C4-2B (cell line): ENCODE results near the gene BTBD1.

Experiments used
- H3K27ac ChIP-seq: fragments of 450-650 bp; 2 replicates; pipeline ENCODE4 v1.5.1; 2017
- ZFX ChIP-seq: fragments of 450-650 bp; IDR thresholded peaks from 2 replicates; pipeline ENCODE4 v1.6.1; 2017
- TF ChIP-seq, protein P1 (sequence below): fragments of 450-650 bp; conservative IDR thresholded peaks from 2 replicates; pipeline ENCODE4 v1.5.1; 2017; ENCODE audit warnings: mild to moderate bottlenecking

The BTBD1 gene

DNA sequence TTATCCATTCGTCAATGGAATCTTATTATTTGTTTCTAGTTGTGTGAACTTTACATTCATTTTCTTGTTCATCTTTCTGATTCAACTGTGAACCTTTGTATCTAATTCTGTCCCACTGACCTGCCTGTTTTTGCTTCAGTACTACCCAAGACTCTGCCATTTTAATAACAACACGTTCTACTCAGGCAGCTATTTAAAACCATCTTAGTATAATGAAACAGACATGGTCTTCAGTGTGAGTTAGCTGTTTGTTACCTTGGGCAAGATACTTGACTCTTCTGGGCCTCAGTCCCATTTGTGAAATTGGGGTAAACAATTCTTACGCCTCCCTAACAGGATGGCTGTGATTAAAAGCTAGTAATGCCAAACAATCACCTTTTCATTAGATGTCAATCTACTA lies 1.6 kb downstream of the BTBD1 start:
- TF ChIP-seq, protein P1, sequence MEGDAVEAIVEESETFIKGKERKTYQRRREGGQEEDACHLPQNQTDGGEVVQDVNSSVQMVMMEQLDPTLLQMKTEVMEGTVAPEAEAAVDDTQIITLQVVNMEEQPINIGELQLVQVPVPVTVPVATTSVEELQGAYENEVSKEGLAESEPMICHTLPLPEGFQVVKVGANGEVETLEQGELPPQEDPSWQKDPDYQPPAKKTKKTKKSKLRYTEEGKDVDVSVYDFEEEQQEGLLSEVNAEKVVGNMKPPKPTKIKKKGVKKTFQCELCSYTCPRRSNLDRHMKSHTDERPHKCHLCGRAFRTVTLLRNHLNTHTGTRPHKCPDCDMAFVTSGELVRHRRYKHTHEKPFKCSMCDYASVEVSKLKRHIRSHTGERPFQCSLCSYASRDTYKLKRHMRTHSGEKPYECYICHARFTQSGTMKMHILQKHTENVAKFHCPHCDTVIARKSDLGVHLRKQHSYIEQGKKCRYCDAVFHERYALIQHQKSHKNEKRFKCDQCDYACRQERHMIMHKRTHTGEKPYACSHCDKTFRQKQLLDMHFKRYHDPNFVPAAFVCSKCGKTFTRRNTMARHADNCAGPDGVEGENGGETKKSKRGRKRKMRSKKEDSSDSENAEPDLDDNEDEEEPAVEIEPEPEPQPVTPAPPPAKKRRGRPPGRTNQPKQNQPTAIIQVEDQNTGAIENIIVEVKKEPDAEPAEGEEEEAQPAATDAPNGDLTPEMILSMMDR: no peak
- no peak for TF ChIP-seq ZFX
- H3K27ac ChIP-seq: no peak overlapping the region; the same call in 1 of the 2 replicates

DNA sequence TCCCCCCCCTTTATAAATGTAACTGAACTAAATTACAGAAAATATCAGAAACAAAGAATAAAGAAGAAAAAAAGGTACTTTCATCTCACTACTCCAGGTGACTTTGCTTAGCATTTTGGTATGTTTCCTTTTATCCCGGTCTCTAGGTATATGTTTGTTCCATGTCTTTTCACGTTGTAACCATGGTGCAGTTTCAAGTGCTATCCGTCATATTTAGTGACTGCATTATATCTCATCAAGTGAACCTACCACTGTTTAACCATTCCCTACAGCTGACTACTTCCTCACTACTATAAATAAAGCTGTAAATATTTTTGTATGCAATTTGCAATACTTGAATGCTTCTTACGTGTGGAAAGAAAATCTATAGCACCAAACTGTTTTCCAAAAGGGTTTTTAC lies 2.2 kb downstream of the BTBD1 start:
- TF ChIP-seq, protein P1: no peak
- no peak for TF ChIP-seq ZFX
- no peak overlapping the region for H3K27ac ChIP-seq

DNA sequence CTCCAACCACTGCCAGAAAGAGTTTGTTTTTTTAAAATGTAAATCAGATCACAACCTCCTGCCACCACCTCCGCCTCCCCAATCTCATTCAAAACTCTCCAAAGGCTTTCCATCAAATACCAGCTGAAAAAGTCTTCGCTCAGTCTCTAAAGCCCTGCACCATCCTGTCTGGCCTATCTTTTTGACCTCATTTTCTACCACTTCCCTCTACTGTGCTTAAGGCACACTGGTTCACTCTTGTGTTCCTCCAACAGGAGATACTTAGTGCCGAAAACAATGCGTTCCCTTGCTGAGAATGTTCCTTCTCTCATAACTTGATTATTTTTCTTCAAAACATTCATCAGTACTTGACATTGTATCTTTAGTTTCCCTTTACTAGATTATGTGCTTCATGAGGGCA lies 3.5 kb downstream of the BTBD1 start:
- no peak overlapping the region for H3K27ac ChIP-seq

DNA sequence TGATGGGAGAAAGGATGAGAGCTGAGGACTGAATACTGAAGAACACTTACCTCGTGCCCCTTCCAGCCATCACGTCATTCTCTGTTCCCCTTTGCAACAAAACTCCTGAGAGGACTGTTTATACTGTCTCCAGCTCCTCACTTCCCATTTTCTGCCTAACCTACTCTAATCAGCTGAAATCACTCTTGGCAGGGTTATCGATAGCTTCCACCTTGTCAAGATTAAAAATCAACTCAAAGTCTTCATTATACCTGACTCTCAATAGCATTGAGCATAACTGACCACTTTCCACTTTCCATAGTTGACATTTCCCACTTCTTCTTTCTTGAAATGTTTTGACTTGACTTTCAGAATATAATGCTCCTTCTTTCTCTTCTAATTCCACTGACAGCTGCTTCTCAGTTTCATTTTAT lies 4.3 kb downstream of the BTBD1 start:
- TF ChIP-seq, protein P1: no peak
- no peak for TF ChIP-seq ZFX
- H3K27ac ChIP-seq: no peak overlapping the region

More for the DNA sequence above, 3.5 kb downstream of the BTBD1 start:
- TF ChIP-seq, protein P1: no peak
- TF ChIP-seq ZFX: no peak

DNA sequence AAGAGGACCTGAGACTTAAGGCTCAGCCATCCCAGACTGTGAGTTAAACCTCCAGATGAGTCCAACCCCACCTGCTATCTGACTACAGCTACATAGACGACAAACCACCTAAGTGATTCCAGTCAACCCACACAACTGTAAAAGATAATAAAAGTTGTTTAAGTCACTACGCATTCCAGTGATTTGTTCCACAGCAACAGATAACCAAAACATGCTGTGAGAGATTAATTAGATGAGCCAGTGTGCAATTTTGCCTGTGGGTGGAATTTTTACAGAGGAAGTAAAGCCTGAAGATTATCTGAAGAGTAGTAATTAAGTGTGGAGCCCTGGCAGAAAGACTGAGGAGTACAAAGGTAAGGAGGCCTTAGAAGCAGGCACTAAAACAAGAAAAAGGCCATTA lies 5.4 kb downstream of the BTBD1 start:
- no peak overlapping the region for H3K27ac ChIP-seq
- TF ChIP-seq ZFX: no peak
- TF ChIP-seq, protein P1: no peak

DNA sequence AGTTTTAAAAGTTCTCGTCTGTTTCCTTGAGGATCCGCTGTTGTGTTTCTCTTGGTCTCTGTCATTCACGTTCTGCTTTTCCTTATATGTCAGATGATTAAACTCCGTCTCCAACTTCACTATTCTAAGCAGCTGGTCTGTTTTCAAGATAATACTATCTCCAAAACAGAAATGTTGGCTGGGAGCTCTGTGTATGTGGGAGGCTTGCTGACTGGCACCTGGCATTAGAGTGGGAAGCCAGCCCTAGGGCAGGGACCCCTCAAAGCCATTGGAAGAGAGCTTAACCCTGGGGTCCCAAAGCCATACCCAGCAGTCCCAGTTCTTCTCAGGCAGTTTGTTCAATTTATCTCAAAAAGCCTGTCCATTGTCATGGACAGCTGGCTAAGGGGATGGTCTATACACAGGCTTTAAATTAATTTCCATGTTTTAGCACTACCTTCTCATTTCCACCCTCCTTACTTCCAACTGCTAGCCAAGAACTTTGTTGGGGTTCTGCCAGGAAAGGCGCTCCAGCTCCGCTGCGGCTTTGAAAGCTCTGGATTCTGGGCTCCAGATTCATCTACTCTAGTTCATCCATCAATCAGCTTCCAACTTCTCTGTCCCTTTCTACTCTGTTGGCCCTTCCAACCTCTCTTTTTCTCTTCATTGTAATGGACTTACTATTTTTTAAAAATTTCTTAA lies 9.2 kb downstream of the BTBD1 start:
- TF ChIP-seq, protein P1: no peak
- TF ChIP-seq ZFX: no peak
- no peak overlapping the region for H3K27ac ChIP-seq

DNA sequence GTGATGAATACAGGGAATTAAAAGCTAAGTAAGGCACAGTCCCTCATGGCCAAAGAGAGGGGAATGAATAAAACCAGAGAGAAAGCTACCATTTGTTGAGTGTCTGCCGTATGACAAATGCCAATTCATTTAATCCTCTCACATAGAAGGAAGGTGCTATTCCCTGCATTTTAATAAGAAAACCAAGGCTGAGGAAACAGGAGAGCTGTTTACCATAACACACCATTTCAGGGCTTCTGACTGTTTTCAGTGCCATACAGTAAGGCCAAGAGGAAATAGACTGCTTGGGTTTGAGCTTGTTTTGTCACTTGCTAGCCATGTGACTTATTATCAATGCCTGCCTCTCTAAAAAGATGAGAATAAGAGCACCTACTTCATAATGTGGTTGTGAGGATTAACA lies 10.1 kb downstream of the BTBD1 start:
- no peak overlapping the region for H3K27ac ChIP-seq
- no peak for TF ChIP-seq ZFX
- TF ChIP-seq, protein P1: no peak
